Measurements from ENCODE around the gene KRTAP5-10.
"Not testable (repeated sequence)": the region's sequence is repeated elsewhere in the genome, so short reads cannot be mapped to it uniquely, and the experiment has no call there.

The KRTAP5-10 gene

GRCh38 chr11:71542879-71543777 lies 22.2 kb upstream of the KRTAP5-10 start:
- DNase-seq = no peak

- DNase-seq = no peak
These were observed 21.5 kb upstream of the KRTAP5-10 start for GRCh38 chr11:71543866-71544265.

GRCh38 chr11:71544525-71545214 lies 20.7 kb upstream of the KRTAP5-10 start:
- no peak for DNase-seq

- no peak for DNase-seq
These were observed 19.9 kb upstream of the KRTAP5-10 start for GRCh38 chr11:71545405-71545966.

GRCh38 chr11:71548120-71548519 lies 17.2 kb upstream of the KRTAP5-10 start, which contains the start of gene KRTAP5-9:
KRTAP5-9 (plus strand) TSS chr11:71548420; CDS start chr11:71548658, 238 bp downstream.
- no peak for DNase-seq

- no peak for DNase-seq
These were observed 16.6 kb upstream of the KRTAP5-10 start for GRCh38 chr11:71548716-71549151.

GRCh38 chr11:71551711-71552110 lies 13.7 kb upstream of the KRTAP5-10 start:
- no peak for DNase-seq

GRCh38 chr11:71554996-71555395 lies 10.4 kb upstream of the KRTAP5-10 start:
- no peak for DNase-seq

- no peak for DNase-seq
These were observed 9.9 kb upstream of the KRTAP5-10 start for GRCh38 chr11:71555508-71555907.

- no peak for DNase-seq
These were observed 9.3 kb upstream of the KRTAP5-10 start for GRCh38 chr11:71556018-71556417.

GRCh38 chr11:71557257-71557656 lies 8.1 kb upstream of the KRTAP5-10 start:
- no peak for DNase-seq

- no peak for DNase-seq
These were observed 6.4 kb upstream of the KRTAP5-10 start for GRCh38 chr11:71558996-71559395.

- no peak for DNase-seq
These were observed 3.2 kb upstream of the KRTAP5-10 start for GRCh38 chr11:71562120-71562519.

GRCh38 chr11:71563406-71563805 lies 2.0 kb upstream of the KRTAP5-10 start:
- no peak for DNase-seq

- no peak for DNase-seq
These were observed 933 bp upstream of the KRTAP5-10 start for GRCh38 chr11:71564430-71564829.

- no peak for DNase-seq
These were observed 788 bp downstream of the KRTAP5-10 start for GRCh38 chr11:71566081-71566620.

GRCh38 chr11:71566626-71567599 lies 1.6 kb downstream of the KRTAP5-10 start:
- not testable (repeated sequence) for DNase-seq

- DNase-seq = not testable (repeated sequence)
These were observed 2.3 kb downstream of the KRTAP5-10 start for GRCh38 chr11:71567633-71568032.

- no peak for DNase-seq
These were observed 3.5 kb downstream of the KRTAP5-10 start for GRCh38 chr11:71568704-71569349.

GRCh38 chr11:71571101-71571850 lies 5.9 kb downstream of the KRTAP5-10 start:
- not testable (repeated sequence) for DNase-seq

GRCh38 chr11:71572811-71573210 lies 7.4 kb downstream of the KRTAP5-10 start:
- no peak for DNase-seq

Data from T1000 (cell line).